ENCODE measurements around the gene SMC5.
A peak's percentile ranks its signal among the peaks of the same experiment; 100 is the strongest.
"Not testable (repeated sequence)": the region's sequence is repeated elsewhere in the genome, so short reads cannot be mapped to it uniquely, and the experiment has no call there.

SMC5 gene

DNA sequence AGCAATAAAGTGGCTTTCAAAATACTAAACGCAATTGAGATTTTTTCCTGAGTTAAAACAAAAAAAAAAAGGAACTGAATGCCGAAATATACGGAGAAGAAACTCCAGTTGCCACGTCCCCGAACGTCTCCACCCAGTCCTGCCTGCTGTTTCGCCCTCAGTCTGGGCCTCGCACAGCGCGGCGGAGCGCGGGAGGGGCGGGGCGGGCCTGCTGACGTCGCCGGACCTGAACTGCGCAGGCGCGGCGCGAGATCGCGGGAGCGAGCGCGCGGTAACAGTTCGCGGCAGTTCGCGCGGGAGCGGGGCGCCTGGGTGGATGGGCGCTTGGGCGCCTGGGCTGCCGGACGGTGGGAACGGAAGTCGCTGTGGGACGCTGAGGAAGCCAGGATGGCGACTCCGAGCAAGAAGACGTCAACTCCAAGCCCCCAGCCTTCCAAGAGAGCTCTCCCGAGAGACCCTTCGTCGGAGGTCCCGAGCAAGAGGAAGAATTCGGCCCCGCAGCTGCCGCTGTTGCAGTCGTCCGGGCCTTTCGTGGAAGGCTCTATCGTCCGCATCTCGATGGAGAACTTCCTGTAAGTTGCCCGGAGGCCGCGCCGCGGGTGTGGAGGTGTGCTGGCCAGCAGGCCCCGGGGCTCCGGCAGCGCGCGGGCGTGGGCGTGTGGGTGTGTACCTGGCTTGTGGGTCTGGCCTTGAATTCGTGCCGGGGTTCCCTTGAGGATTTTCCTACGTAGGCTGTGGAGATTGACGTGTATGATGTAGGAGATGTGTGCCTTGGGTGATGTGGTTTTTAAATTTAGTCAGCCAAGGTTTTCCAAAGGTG is at the start of gene SMC5:
SMC5 (plus strand) TSS at position 287 of the 820 bp plus-strand sequence; CDS start at position 388, 101 bp downstream.
- DNase-seq = peak; percentile 87

DNA sequence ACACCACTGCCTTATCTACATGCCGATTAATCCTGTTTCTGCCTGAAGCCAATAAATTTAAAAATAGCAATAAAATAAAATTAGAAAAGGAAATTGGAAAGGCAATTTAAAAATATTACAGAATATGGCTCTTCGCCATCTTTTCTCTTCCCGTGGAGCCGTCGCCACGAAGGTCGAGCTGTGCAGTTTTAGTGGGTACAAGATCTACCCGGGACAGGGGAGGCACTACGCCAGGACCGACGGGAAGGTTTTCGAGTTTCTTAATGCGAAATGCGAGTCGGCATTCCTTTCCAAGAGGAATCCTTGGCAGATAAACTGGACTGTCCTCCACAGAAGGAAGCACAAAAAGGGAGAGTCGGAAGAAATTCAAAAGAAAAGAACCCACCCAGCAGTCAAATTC is 41.7 kb upstream of the SMC5 start:
- no peak for DNase-seq

DNA sequence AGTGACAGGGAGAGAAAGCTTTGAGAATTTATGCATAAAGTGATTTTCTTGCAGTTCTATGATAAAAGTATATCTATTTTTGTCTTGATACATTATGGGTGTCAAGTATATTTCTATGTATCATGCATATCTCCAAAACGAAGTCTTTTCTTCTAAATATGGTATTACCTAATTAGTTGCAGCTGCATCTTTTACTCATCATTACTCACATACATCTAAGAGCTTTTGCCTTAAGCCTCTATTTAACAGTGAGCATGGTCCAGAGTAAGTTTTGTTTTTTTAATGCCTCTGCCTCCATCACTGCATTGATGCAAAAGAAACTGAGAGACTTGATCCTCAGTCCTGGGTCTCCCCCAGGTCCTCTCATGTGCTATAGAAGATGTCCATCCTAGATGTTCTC is 40.0 kb upstream of the SMC5 start:
- DNase-seq = no peak

DNA sequence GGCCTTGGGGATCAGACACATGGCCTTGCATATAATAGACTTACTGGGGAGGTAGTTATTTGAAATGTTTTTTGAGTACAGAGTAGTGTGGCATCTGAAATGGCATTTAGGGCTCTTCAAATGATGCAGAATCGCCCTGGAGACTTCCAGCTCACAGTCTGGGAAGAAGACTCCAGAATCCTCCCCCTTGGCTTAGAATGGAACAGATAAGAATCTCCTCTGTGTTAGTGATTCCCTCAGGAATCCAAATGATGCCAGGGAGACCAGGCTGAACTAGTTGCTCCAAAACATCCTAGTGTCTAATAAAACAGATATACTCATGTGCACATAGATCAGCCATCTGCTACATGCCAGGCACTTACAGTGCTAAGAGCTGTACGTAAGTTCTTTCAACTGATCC is 38.6 kb upstream of the SMC5 start:
- no peak for DNase-seq

GRCh38 chr9:70222354-70222753 is 36.4 kb upstream of the SMC5 start:
- no peak for DNase-seq

DNA sequence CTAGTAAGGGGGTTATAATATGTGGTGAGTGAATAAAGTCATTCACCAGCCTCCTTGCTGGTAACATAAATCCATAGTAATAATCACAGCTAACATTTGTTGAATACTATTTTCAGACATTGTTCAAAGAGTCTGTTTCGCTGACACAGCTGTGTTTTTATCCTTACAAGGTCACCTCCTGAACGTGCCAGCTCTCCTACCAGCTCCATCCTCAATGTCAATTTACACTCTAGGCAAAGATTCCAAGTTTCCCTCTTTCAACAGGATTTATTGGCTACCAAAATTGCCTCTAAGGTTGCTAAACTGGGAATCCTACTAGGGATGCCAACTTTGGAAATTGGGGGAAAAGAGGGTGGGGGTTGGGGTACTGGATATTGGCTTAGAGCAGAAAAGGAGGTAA is 30.7 kb upstream of the SMC5 start:
- no peak for DNase-seq

- no peak for DNase-seq
Observed at GRCh38 chr9:70228611-70229010, 30.2 kb upstream of the SMC5 start.

DNA sequence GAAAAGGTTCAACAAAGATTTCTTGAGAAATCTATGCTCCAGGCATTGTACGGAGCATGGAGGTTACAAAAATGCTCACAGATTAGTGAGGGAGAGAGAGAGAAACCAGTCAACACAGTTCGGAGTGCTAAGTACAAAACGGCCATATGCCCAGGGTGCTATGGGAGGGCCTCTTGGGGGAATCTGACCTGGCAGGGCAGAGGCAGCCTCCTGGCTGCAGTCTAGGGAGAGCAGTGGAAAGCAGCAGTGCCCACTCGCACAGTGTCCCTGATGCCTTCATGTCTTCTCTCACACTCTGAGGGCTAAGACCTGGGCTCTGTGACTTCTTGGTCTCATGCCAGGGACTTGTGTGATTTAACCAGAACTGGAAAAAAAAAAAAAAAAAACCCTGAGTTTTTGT is 29.8 kb upstream of the SMC5 start:
- no peak for DNase-seq

DNA sequence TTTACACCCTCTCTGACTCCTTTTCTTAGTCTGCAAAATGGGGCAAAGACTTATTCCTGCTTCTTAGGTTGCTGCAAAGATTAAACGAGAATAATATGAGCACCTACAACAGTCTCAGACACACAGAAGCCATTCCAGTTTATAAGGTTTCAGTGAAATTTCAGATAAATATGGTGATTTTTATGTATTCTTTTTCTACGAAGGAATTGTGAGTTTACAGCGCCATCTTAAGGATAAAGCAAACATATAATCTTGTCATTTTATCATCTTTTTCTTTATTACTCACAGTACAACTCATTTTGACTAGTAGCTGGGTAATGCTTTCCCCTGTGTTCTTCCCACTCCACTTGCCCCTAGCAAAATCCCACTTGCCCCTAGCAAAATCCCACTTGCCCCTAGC is 29.2 kb upstream of the SMC5 start:
- no peak for DNase-seq

DNA sequence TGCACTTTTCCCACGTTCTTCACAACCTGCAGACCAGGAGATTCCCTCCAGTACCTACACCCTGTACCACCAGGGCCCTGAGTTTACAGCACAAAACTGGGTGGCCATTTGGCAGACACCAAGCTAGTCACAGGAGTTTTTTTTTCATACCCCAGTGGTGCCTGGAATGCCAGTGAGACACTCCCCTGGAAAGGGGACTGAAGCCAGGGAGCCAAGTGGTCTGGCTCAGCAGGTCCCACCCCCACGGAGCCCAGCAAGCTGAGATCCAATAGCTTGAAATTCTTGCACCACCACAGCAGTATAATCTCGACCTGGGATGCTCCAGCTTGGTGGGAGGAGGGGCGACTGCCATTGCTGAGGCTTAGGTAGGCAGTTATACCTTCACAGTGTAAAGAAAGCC is 26.3 kb upstream of the SMC5 start:
- no peak for DNase-seq

DNA sequence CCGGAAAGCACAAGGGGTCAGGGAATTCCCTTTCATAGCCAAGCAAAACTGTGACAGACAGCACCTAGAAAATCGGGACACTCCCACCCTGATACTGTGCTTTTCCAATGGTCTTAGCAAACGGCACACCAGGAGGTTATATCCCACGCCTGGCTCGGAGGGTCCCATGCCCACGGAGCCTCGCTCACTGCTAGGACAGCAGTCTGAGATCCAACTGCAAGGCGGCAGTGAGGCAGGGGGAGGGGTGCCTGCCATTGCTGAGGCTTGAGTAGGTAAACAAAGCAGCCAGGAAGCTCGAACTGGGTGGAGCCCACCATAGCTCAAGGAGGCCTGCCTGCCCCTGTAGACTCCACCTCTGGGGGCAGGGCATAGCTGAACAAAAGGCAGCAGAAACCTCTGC is 24.6 kb upstream of the SMC5 start:
- not testable (repeated sequence) for DNase-seq

DNA sequence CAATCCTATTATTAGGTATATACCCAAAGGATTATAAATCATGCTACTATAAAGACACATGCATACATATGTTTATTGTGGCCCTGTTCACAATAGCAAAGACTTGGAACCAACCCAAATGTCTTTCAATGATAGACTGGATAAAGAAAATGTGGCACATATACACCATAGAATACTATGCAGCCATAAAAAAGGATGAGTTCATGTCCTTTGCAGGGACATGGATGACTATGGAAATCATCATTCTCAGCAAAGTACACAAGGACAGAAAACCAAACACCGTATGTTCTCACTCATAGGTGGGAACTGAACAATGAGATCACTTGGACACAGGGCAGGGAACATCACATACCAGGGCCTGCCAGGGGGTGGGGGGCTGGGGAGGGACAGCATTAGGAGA is 12.8 kb upstream of the SMC5 start:
- DNase-seq = not testable (repeated sequence)

DNA sequence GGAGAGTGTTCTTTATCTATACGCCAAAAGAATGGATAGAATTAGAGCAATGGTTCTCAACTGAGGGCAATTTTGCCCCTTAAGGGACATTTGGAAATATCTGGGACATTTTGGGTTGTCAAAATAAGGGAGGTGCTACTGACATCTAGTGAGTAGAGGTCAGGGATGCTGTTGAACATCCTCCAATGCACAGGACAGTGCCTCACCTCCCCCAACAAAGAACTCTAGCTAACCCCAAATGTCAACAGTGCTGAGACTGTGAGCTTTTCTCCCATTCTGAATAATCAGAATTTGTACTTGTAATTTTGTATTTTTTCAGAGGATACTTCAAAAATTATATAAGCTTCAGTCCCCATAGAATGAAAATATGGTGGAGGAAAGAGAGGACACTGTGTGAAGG is 8.6 kb upstream of the SMC5 start:
- no peak for DNase-seq

DNA sequence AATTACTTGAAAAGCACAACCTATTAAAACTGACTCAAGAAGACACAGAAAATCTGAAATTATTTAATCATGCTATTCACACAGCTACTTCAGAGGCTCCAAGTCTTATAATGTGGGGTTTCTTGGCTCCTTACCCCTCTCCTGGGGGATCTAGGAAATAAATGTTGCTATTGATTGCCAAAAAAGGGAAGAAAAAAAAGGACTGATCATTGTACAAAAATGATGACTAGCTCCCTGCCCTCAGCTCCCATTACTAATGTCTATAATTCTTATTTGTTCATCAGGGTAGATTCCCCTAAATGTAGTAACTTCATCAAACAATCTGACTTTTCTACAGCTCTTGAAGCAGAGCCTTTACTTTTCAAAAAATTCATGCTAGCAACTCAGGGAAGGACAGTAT is 3.3 kb upstream of the SMC5 start:
- DNase-seq = no peak

- peak; percentile 1 for DNase-seq
Observed at GRCh38 chr9:70256123-70256551, 2.6 kb upstream of the SMC5 start.

GRCh38 chr9:70257502-70257901 is 1.3 kb upstream of the SMC5 start:
- no peak for DNase-seq

- DNase-seq = peak; percentile 63
Observed at GRCh38 chr9:70257991-70258691, 637 bp upstream of the SMC5 start.

DNA sequence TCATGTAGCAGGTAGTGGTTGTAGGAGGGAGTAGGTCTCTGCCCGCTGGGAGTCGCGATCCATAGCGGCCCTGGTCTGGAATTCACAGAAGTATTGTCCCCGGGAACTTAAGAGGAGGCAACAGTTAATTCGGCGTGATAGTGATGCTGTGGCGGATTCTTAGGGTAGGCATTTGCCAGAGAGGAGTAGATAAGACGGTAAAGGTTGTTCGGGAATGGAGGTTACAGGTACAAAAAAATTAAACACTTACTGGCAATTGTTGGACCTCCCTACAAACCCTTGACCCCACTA is 679 bp downstream of the SMC5 start:
- no peak for DNase-seq

GRCh38 chr9:70260007-70260443 is 1.2 kb downstream of the SMC5 start:
- DNase-seq = no peak

- DNase-seq = no peak
Observed at GRCh38 chr9:70260606-70261005, 1.8 kb downstream of the SMC5 start.

DNA sequence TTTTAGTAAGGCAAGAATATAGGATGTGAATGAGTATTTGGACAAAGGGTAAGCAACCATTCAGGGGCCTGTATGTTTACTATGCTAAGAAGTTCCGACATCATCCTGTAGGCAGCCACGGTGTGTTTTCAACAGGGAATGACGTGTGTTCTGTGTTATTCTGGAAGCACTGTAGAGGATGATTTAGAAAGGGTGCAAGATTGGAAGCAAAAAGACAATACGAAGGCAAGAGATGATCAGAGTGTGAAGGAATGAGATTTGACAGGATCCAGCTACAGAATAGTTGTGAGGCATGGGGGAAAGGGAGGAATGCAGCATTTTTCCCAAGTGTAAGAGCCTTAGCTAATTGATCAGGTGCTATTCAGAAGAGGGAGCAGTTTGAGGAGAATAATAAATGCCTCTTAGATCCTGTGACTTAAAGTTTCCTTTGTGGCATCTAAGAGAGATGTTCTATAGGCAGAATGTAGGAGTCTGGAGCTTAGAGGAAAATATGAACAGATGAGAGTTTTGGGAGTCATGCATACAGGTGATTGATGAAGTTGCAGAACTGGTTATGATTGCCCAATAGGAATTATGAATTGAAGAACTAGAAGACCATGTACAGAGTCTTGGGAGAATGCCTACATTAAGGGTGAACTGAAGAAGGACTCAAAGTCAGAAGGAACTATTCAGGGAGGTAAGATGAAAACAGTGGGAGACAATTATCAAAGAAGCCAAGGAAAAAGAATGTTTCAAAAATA is 2.5 kb downstream of the SMC5 start:
- DNase-seq = no peak

DNA sequence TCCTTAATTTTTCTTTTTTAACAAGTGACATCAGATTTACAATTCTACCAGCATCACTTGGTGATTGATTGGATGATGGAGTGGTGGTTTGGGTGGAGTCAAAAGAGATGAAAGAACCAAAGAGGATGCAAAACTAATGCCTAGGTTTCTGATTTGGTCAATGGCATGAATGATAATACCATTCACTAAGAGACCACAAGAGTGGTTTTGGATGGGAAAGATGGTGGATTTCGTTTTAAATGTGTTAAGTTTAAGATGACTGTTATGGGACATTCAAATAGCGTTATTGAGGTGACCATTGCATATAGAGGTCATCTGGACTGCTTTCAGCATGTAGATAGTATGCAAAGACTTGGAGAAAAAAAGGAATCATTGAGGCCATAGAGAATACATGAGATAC is 3.6 kb downstream of the SMC5 start:
- DNase-seq = no peak

GRCh38 chr9:70262948-70263347 is 4.2 kb downstream of the SMC5 start:
- no peak for DNase-seq

- DNase-seq = no peak
Observed at GRCh38 chr9:70263421-70263820, 4.6 kb downstream of the SMC5 start.

Measured in NCI-H1436 (cell line).